H1 (cell line): ENCODE results near the gene METTL8.

Source experiments
- ATF3 ChIP-seq: IDR thresholded peaks from 2 replicates; pipeline ENCODE4 v1.6.1; 2011; ENCODE audit warnings: low read depth, mild to moderate bottlenecking, low read length; ENCODE audit not compliant: insufficient read depth
- CEBPB ChIP-seq: IDR thresholded peaks from 2 replicates; pipeline ENCODE4 v1.6.1; 2012; ENCODE audit warnings: low read depth, low read length
- EZH2 ChIP-seq: fragments of 200-600 bp; sonication (generic); IDR thresholded peaks from 2 replicates; pipeline ENCODE4 v1.7.1; 2012; ENCODE audit warnings: low read depth, mild to moderate bottlenecking, moderate library complexity, low read length, inconsistent platforms; ENCODE audit not compliant: severe bottlenecking
- JUN ChIP-seq: IDR thresholded peaks from 2 replicates; pipeline ENCODE4 v1.6.1; 2011; ENCODE audit warnings: low read depth, mild to moderate bottlenecking, improper control_type of control experiment, low read length
- JUND ChIP-seq: IDR thresholded peaks from 2 replicates; pipeline ENCODE4 v1.6.1; 2011; ENCODE audit warnings: mild to moderate bottlenecking, improper control_type of control experiment, low read length
- SIN3A ChIP-seq, 2 experiments: IDR thresholded peaks in 1 of 2; conservative IDR thresholded peaks in 1 of 2; 2 replicates each; pipeline ENCODE4 v1.6.1; 2011 to 2012; ENCODE audit warnings: low read length in 2 of 2, improper control_type of control experiment in 1 of 2, low read depth in 1 of 2, mild to moderate bottlenecking in 1 of 2
- TEAD4 ChIP-seq: IDR thresholded peaks from 2 replicates; pipeline ENCODE4 v1.6.1; 2012; ENCODE audit warnings: low read depth, low read length, inconsistent platforms, mixed read lengths
- TF ChIP-seq, protein P1 (sequence below), 3 experiments: IDR thresholded peaks; 1 replicate in 2 of 3; 2 replicates in 1 of 3; pipeline versions ENCODE4 v1.5.1 to v1.6.1; 2011; ENCODE audit warnings: low read length in 3 of 3, mild to moderate bottlenecking in 3 of 3, inconsistent platforms in 2 of 3, low read depth in 1 of 3, moderate library complexity in 1 of 3; ENCODE audit not compliant: insufficient read depth in 1 of 3; ENCODE audit errors: control extremely low read depth in 1 of 3

DNA sequence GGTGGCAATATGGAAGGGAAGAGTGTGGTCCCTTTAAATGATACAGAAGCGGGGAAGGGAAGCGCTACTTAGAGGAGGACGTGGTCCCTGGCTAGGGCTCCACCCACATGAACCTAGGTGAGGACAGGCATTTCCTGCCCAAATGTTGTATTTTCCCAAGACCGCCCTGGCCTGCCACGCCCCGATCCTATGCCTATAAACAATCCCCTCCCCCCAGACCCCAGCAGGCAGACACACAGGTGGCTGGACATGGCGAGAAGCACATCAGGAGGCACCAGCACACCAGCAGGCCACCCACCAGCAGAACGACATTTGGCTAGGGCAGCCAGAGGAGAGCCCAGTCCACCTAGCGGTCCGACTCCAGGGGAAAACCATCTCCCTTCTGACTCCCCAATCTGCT is 47.2 kb downstream of the METTL8 start:
- TF ChIP-seq JUND (no peak), CEBPB (no peak), TEAD4 (no peak), SIN3A (conservative IDR thresholded peaks at IDR 0.05 in 1 of 2, IDR thresholded peaks at IDR 0.05 in 1 of 2; ENCODE audit: low read depth in 1 of 2, low read length in 2 of 2) (no peak), EZH2 (no peak), JUN (no peak), ATF3 (no peak)
- TF ChIP-seq, protein P1, sequence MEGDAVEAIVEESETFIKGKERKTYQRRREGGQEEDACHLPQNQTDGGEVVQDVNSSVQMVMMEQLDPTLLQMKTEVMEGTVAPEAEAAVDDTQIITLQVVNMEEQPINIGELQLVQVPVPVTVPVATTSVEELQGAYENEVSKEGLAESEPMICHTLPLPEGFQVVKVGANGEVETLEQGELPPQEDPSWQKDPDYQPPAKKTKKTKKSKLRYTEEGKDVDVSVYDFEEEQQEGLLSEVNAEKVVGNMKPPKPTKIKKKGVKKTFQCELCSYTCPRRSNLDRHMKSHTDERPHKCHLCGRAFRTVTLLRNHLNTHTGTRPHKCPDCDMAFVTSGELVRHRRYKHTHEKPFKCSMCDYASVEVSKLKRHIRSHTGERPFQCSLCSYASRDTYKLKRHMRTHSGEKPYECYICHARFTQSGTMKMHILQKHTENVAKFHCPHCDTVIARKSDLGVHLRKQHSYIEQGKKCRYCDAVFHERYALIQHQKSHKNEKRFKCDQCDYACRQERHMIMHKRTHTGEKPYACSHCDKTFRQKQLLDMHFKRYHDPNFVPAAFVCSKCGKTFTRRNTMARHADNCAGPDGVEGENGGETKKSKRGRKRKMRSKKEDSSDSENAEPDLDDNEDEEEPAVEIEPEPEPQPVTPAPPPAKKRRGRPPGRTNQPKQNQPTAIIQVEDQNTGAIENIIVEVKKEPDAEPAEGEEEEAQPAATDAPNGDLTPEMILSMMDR (IDR thresholded peaks at IDR 0.05; ENCODE audit: control extremely low read depth in 1 of 3, insufficient read depth in 1 of 3, low read depth in 1 of 3, low read length in 3 of 3) = no peak
